GM21723 (cell line): Measurements from ENCODE around the gene URB2.
"Not testable (repeated sequence)": the region's sequence is repeated elsewhere in the genome, so short reads cannot be mapped to it uniquely, and the experiment has no call there.

Experiments
- ATAC-seq: cut with Tn5 transposase; IDR thresholded peaks from one replicate; pipeline ENCODE4 v1.9.1; 2021; ENCODE audit warnings: mild to moderate bottlenecking, moderate library complexity; ENCODE audit not compliant: unreplicated experiment

Gene URB2

DNA sequence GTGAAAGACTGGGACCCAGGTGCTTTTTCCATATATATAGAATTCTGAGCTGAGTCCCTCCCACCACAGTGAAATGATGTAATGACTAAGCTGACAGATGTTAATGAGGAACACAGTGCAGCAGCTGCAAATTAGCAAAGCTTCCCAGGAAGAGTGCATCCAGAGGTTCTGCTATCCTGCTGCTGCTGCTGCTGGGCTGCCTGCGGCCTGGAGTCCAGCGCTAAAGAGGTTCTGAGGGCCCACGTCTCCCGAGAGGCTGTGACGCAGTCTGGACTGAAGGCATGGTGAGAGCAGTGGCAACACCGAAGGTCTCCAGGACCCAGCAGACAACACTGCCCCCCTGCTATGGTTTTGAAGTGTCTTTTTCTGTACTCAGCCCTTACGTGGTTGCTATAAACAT, 63.9 kb downstream of the URB2 start:
- ATAC-seq = no peak

DNA sequence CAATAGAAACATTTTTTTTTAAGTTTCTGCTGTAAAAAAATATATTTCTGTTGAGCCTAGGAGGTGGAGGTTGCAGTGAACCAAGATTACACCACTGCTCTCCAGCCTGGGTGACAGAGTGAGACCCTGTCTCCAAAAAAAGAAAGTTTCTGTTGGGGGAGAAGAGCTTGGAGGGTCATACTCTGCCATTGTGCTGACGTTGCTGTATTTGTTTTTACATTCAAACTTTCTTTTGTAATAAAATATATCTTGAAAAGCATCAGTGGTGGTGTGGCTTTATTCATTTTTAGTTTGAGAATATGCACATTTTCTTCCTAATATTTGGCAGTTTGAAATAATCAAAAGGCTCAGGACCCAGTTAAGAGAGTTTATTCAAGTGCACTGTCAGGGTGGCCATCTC, 64.6 kb downstream of the URB2 start:
- no peak for ATAC-seq

DNA sequence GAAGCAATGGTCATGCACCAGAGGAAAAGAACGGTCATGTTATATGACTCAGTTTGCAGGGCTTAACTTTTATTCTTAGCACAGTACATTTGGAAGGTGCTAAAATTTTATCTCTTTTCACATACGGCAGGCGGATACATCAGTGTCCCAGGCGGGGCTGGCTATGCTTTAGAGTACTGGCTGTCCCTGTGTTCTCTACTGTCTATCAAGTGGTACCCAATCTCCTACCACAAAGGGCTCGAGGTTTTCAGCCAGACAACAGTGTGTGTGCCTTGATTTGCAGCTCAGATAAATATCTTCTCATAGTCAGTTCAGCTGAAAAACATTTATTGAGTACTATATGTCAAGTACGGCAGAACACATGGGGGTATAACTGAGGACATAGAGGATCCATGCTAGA, 65.3 kb downstream of the URB2 start:
- no peak for ATAC-seq

DNA sequence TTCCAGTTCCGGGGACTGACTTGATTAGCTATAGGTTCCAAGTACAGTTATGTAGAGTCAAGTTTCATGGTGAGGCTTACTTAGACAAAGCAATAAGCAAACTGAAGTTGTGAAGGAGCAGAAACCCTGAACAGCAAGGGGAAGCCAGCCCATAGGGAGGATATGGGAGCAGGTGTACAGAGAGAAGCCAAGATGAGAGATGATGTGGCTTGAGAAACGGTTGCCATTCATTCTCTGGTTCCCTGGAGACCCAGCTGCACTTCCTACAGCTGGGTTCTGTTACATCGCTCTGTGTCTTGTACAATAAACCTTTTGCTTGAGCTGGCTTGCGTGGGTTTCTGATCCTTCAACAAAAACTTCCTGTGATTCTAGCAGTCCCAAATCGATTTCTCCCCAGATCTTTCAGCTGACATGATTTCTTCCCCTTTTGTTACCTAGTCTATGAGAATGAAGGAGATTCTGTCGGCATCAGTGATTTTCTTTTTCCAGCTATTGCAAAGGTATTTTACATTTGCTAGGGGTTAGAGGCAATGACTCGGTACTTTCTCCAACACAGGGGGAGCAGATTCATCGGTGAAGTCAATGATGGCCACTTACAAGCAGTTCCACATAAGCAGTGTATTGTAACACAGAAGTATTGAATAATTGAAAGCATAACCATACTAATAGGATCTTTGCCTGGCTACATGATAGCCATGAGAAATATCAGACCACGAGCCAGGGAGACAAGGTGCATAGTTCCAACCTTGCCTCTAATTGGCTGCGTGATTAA, 67.3 kb downstream of the URB2 start:
- ATAC-seq = no peak

DNA sequence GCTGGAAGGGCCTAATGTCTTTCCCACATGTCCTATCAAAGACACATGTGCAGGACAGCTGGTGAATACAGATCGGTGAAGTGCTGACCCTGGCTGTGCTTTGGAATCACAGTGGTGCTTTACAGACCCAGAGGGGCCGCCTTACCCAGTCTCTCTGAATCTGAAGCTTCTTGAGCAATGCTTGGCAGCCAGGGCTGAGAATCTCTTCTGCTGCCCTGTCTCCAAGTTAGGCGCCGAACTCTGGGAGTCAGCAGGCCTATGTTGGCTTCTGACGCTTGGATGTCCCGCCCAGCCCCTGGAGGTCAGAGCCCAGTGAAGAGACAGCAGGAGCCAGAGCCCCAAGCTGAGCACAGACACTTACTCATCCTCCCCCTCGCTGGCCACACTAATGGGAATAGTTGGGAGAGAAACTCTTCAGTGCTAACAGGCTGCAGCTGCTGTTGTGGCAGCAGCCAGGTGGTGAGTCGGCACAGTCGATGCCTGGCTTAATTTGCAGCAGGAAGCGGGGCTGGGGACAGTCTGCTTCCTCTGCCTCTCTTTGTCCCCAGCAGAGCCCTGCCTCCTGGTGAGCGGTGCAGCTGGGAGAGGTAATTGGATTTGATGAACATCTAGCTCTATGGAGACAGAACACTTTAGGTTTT, 68.1 kb downstream of the URB2 start:
- no peak for ATAC-seq

DNA sequence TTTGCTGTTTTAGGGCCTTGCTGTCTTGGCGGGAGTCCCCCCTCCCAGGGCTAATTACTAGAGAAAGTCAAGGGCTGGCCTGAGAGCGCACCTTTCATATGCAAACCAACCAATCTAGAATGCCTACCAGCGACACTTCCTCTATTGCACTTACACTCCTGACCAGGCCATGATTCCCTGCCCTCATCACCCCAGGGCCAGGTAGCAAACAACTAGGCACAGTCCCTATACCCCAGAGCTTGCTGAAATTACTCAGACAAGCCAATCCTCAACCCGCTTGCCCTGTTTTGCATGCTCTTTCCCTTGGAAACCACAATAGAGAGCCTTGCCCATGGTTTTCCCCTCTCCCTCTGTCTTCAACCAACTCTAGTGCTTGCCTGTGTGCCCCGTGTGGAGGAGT, 70.3 kb downstream of the URB2 start:
- ATAC-seq = no peak

DNA sequence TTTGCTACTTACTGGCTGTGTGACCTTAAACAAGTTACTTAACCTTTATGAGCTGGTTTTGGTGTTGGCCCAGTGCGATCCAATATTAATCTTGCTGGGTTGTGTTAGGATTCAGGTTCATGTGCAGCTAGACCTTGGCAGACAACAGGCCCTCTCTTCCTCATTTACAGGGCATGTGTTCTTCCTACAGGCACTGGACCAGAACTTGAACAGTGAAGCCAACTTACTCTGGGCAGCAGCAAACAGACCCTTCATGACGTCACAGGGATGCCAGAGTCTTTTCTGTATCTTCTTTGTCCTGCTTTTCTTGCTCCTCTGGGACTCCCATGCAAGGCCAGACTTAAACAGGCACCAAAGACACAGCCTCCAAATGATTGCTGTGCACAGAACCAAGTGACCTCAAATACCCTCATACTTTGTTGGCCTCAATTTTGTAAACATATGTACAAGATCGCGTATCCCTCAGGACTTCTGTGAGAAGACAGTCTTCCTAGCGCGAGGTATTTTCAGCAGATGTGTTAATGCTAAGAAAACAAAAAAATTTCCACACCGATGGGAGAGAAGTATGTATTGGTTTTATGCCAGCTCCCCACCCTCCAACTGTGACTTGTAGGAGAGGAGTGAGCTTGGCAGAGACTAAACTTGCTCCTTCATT, 73.7 kb downstream of the URB2 start:
- ATAC-seq = no peak

DNA sequence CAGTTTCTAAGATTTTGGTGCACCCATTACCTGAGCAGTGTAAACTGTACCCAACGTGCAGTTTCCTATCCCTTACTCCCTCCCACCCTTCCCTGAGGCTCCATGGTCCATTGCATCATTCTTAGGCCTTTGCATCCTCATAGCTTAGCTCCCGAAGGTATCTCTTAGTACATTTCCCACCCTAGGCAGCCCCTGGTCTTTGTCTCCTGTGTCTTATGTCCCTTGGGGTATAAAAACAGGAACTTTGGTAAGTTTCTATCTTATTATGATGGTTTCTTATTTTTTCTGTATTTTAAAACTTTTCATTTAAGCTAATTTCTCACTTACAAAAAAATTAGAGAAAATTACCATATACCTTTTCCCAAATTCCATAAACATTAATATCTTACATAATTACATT, 78.1 kb downstream of the URB2 start:
- ATAC-seq = no peak

DNA sequence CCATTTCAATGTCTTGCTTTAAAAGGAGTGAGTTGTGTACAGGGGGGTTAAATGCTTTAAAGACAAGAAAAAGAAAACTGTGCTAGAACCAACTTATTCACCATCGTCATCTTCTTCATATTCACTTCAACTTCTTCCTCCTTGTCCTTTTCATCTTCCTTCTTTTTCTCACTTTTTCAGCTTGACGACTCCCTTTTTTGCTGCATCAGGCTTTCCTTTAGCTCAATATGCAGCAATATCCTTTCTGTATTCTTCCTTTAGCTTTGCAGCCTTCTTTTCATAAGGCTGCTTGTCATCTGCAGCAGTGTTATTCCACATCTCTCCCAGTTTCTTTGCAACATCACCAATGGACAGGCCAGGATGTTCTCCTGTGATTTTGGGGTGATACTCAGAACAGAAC, 79.1 kb downstream of the URB2 start:
- not testable (repeated sequence) for ATAC-seq

DNA sequence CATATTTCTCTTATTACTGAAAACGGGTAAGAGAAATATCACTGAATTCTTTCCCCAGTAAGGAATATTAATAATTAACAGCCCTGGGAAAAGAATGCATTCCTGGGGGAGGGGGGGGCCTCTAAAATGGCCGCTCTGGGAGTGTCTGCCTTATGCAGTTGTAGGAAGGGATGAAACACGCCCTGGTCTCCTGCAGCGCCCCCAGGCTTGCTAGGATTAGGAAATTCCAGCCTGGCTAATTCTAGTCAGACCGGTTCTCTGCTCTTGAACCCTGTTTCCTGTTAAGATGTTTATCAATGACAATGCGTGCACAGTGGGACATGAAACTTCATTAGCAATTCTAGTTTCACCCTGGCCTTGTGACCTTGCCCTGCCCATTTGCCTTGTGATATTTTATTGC, 81.1 kb downstream of the URB2 start:
- ATAC-seq = not testable (repeated sequence)

DNA sequence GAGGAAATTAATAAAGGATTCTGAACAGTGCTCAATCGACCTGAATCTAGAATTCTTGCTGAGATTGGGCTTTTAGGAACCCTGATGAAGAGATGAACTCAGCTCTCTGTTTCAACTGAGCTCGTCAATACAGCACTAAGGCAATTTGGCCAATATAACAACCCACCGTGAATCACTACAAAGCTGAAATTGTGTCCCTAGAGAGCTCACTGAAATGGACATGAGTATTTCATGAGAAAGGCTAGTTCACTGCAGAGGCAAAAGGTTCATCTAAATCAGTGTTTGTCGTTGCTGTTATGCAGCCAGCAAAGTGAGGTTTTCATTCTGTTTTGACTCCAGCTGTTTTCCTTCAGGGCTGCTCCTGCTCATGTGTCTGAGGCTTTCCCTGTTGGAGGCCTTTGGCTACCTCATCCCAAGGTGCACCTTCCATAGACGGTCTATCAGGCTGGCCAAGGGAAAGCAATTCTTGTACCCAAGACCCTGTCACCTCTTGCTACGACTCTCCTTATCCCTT, 83.5 kb downstream of the URB2 start:
- no peak for ATAC-seq
